ENCODE data around the gene CCL7.

DNA sequence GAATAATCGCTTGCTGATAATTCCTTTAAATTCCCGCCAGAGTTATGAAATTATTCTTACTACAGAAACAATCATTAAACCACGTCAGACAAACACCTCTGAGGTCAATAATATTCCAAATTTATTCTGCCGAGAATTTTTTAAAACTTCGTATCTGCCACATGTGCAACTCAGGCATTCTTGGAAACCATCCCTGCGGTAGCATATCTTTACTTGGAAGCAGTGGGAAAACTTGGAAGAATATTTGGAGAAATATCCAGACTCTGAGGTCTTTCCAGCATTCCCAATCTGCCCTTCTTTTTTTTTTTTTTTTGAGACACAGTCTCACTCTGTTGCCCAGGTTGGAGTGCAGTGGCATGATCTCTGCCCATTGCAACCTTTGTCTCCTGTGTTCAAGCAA, 13.6 kb downstream of the CCL7 start:
- TF ChIP-seq, protein P1, sequence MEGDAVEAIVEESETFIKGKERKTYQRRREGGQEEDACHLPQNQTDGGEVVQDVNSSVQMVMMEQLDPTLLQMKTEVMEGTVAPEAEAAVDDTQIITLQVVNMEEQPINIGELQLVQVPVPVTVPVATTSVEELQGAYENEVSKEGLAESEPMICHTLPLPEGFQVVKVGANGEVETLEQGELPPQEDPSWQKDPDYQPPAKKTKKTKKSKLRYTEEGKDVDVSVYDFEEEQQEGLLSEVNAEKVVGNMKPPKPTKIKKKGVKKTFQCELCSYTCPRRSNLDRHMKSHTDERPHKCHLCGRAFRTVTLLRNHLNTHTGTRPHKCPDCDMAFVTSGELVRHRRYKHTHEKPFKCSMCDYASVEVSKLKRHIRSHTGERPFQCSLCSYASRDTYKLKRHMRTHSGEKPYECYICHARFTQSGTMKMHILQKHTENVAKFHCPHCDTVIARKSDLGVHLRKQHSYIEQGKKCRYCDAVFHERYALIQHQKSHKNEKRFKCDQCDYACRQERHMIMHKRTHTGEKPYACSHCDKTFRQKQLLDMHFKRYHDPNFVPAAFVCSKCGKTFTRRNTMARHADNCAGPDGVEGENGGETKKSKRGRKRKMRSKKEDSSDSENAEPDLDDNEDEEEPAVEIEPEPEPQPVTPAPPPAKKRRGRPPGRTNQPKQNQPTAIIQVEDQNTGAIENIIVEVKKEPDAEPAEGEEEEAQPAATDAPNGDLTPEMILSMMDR (IDR thresholded peaks at IDR 0.05), result no peak
- TF ChIP-seq POLR2A (IDR thresholded peaks at IDR 0.05), result no peak
